Stimulated activated CD4-positive, alpha-beta T cell treated with anti-CD3 and anti-CD28 coated beads, Interleukin-4, amount 100 ng/mL, for 1 hour (primary cell): ENCODE data around the gene LSM10.
A peak's percentile ranks its signal among the peaks of the same experiment; 100 is the strongest.

Experiments used
- DNase-seq: peaks from one replicate; pipeline ENCODE4 v3.0.0-alpha.2; 2020

LSM10 gene

DNA sequence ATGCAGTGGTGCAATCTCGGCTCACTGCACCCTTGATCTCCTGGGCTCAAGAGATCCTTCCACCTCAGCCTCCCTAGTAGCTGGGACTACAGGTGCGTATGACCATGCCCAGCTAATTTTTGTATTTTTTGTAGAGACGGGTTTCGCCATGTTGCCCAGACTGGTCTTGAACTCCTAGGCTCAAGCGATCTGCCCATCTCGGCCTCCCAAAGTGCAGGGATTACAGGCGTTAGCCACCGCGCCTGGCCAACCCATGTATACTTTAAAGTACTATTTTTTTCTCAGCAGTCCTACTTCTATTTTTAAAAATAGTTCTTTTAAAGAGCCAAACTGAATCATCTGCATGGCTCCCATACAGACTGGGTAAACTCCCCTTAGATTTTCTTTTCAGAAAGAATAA lies 15.5 kb downstream of the LSM10 start:
- DNase-seq, result no peak

DNA sequence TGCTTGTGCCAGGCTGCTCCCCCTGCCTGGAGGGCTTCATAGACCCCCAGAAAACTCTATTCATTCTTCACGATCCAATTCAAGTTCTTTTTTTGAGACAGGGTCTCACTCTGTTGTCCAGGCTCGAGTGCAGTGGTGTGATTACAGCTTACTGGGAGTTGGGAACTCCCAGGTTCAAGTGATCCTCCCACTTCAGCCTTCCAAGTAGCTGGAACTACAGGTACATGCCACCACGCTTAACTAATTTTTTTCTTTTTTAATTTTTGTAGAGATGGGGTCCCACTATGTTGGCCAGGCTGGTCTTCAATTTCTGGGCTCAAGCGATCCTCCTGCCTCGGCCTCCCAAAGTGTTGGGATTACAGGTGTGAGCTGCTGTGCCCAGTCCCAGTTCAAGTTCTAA lies 16.3 kb downstream of the LSM10 start:
- DNase-seq, result no peak

GRCh38 chr1:36380782-36381181 lies 16.9 kb downstream of the LSM10 start:
- DNase-seq, result no peak

DNA sequence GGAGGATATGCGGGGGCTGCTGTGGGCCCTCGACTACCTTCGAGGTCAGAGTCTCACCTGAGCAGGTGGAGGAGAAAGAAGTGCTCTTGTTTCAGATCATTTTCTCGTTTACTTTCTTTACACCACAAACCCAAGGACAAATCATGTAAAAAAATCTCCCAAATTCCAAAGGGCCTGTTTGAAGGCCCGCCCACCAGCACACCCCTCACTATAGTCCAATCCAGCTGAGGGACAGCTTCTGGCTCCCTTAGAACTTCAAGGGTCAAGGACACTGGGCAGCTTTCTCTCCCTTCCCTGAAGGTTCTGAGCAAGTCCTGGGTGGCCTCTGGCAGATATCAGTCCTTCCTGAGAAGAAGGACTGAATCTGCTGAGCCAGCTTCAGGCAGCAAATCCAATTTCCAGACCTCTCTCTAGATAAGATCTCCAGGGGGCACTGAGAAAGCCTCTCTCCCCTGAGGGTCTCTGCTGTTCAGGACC lies 17.5 kb downstream of the LSM10 start:
- DNase-seq, result no peak

DNA sequence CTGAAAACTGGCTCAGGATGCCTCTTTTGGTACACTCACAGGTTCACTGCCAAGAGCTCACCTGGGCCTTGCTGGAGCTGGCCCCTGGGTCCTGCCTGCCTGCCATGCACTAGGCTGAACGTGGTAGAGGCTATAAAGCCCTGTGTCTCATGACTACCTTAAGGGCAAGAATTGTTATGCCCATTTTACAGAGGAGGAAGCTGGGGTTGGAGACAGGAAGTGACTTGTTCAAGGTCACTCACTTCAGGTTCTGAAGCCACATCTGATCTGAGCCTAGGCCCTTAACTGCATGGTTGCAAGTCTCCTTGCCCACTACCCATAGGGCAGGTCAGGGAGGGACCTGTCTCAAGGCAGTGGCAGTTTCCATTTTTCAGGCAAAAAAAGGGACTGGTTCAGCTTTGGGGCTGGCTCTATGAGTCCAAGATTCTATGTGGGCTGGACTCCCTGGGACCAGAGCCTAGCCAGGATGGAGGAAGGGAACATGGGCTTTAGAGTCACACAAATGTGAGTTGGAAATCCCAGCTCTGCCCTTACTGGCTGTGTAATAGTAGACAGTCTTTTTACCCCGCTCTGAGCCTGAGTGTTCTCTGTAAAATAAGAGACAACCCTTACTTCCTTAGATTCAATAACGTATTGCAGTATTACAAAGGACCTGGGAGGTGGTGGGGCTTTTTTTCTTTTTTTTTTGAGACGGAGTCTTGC lies 19.8 kb downstream of the LSM10 start:
- DNase-seq, result no peak

- no peak for DNase-seq
Observed at GRCh38 chr1:36372617-36373016, 25.1 kb downstream of the LSM10 start.

DNA sequence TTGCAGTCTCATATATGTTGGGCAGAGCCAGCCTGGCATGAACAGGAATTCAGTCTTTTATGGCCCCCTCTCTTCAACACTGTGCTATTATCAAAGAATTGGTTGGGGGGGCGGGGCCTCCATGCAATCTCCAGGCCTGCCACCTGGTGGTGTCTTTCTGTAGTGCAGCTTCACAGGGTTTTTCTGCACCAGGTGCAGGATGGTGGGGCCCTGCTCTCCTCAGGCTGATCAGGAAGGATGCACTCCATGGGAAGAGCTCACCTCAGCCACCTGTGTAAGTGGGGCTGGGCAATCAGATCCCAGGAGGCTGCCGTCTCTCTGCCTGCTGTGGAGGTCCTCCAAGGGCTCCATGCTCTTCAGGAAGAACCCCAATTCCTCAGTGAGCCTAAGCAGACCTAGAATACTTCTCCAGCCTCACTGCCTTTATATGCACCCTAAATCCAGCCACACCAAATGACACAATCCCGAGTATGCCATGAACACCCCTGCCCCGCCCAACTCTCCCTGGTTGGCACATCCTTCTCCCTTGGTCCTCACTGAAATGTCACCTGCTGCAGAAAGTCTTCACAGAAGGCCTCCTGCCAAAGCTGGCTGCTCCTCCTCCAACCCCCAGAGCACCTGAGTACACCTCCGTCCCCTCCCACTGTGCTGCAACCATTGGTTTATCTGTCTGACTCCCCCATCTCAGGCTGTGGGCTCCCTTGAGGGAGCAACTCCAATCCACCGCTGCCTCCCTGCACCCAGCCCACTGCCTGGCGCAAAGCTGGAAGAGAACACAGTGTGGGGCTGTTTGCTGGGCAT lies 28.4 kb downstream of the LSM10 start:
- DNase-seq, result peak; percentile 84

DNA sequence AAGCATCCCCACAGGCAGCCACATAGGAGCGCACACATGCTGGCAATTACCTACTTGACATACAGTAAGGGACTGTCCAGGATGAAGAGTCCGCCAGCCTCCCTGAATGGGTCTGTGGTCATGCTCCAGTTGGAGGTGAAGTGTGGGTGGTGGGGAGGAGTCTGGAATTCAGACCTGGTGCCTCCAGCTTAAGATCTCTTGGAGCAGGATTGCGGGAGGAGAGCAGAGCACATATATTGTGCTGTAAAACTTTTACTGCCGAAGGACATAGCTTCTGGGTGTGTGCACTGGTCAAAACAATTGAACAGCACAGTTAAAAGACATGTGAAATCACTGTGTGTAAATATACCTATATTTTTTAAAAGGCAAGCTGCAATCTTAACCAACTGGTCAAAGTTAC lies 29.9 kb downstream of the LSM10 start:
- DNase-seq, result no peak

DNA sequence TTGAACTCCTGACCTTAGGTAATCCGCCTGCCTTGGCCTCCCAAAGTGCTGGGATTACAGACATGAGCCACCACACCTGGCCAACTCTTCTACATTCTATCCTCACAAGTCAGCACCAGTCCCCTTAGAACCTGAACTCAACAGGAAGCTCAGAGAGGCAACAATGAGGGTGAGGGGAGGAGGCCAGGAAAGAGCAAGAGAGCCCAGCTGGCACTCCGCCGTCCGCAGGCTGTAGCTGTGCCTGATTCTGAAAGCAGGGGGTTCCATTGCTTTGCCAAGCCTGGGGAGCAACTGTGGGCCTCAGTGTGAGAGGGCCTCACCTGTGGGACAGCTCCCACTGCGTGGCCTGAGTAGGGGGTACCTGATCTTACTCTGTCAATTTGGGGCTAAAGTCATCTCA lies 30.6 kb downstream of the LSM10 start:
- no peak for DNase-seq

DNA sequence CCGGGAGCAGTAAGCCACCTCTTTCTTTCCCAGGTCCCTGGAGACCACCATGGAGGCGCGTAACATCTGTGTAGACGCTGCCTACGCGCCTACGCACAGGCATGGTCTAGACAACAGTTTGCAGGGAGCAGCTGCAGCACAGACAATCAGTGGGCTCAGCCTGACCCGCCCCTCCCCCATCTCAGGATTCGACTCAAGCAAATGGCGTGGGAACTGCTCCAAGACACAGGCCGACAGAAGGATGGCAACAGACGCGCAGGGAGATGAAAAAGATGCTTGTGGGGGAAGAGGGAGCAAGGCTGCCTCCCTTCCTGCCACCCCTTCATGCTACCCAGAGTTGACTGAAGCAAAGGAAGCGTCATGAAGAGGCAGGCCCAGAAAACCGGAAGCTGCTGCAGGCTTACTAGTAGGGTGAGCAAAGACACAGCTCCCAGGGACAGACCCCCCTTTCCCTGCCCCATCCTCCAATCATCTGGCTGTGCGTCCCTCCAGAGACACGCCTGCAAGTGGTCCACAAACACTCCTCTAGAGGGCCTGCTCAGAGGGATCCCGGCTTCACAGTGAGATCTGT lies 31.5 kb downstream of the LSM10 start:
- DNase-seq, result peak; percentile 42

DNA sequence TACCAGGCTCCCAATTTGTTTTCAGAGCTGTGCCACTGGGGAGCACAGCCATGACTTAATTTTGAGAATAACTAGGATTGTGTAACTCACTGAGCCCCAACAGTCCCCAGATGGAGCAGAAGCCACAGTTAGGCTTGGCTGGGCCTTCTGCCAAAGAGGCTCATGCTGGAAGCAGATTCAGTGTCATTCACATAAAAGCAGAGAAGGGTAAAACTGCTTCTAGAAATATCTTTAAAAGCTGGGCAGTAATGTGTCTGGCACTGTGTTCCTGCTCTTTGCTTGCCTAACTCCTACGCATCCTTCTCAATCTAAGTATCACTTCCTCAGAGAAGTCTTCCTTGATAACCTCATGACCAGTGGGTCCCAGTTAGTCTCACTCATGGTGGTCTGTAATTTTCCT lies 32.3 kb downstream of the LSM10 start:
- DNase-seq, result no peak

GRCh38 chr1:36359911-36360550 lies 37.7 kb downstream of the LSM10 start:
- peak; percentile 23 for DNase-seq

- DNase-seq, result no peak
Observed at GRCh38 chr1:36359383-36359782, 38.3 kb downstream of the LSM10 start.

- no peak for DNase-seq
Observed at GRCh38 chr1:36358514-36359084, 39.1 kb downstream of the LSM10 start.

DNA sequence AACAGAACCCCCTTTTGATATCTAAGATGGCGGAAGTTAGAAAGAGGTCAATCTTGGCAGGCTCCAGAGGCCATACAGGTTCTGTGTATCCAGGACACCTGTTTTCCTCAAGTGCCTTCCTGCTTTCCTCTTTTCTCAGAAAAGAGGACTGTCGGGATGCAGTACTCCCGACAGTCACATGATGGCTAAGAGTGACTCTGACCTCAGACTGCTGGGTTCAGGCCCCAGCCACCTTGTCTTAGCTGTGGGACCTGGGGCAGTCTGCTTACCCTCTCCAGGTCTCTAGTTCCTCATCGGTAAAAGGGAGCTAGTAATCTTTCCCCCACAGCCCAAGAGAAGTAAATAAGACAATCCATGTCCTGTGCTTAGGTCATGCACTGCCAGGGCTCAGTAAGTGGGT lies 41.9 kb downstream of the LSM10 start:
- no peak for DNase-seq

GRCh38 chr1:36354486-36354885 lies 43.2 kb downstream of the LSM10 start:
- DNase-seq, result no peak

- no peak for DNase-seq
Observed at GRCh38 chr1:36352910-36353878, 44.5 kb downstream of the LSM10 start.

- no peak for DNase-seq
Observed at GRCh38 chr1:36352125-36352909, 45.4 kb downstream of the LSM10 start.

DNA sequence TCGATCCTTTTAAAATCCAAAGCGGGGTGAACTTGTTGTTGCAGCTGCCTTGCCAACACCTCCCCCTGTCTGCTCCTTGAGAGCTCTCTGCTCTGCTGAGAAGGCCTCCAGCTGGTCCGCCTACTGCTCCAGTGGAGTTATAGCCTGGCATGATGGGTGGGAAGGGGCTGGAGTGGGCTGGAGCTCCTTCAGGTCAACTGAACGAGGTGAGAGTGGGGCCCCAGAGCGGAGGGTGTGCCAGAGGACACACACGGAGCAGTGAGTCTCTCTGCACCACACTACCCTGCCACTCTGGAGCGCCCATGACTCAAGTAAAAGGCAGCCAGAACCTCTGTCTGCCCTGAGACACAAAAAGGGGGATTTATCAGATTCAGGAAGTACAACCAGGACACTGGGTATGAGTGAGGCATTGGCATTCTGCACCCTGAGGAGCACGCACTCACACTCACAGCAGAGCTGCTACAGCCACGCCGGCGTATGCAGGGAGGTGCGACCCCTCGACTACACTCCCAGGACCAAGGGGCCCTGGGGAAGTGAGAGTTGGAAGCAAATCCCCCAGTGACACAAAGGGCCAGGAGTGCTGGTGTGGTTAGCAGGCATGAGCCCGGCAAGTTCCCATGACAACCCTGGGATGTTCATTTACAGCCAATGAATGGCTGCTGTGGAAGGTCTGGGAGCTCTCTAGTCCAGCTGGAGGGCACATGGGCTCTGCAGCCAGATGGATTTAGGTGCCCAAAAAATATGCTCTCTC lies 46.3 kb downstream of the LSM10 start:
- DNase-seq, result no peak

DNA sequence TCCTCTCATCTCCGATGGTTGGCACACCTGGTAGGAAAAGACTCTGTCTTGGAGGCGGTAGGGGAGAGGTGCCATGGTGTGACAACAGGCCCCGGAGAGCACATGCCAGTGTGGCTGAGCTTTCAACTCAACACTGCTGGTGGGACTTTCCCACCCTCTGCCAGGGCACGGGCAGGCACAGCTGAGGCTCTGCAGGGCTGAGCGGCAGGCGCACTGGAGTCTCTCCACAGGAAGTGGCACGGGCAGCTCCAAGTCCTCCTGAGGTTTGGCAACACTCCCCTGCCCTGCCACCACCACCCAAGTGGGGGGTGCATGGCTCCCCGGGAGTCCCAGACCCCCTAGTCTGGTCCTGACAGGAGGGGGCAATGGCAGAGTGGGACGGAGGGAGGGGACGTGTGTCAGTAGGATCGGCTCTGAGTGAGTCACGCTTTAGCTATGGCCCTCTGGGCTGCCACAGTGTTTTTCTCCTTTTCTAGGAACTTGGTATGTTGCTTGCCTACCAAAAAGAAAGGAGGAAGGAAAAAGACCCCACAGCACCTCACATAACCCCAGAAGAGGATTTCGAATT lies 47.0 kb downstream of the LSM10 start:
- peak; percentile 62 for DNase-seq
